ENCODE results near the gene CEP83. TPM values are rescaled to one million over a fixed set of nuclear protein-coding genes. Genes with fewer than 3 reads are reported as not detected.

Gene CEP83
- total and polyA plus RNA-seq, 2 donors (not counting 1 experiment from before 2014, with no cell fraction given) = 7.8 to 13.5 TPM

- H4K20me1 ChIP-seq (ENCODE audit: control insufficient read depth, extremely low read depth, insufficient read depth, low read length) = no peaks in the 10 kb centered on the region
- TF ChIP-seq CTCF (conservative IDR thresholded peaks at IDR 0.05 in 1 of 2, IDR thresholded peaks at IDR 0.05 in 1 of 2; ENCODE audit: low read depth in 1 of 2, low read length in 2 of 2) (no peak), EZH2 (IDR thresholded peaks at IDR 0.05; ENCODE audit: low read length, missing control alignments) (no peak)
- H3K79me2 ChIP-seq (ENCODE audit: control insufficient read depth, insufficient read depth, low read length) = no peaks in the 10 kb centered on the region
- peaks cover 4% of the 10 kb centered on the region for H3K4me1 ChIP-seq (ENCODE audit: control insufficient read depth, extremely low read depth, insufficient read depth, low read length)
- H3K4me2 ChIP-seq (ENCODE audit: extremely low read depth, insufficient read depth, low read length) = no peak overlapping the region
- no peaks in the 10 kb centered on the region for H3K36me3 ChIP-seq (ENCODE audit: control insufficient read depth, insufficient read depth, low read length)
- H3K27me3 ChIP-seq (ENCODE audit: control insufficient read depth, insufficient read depth, low read length) = no peaks in the 10 kb centered on the region
- no peaks in the 10 kb centered on the region for H3K9me3 ChIP-seq (ENCODE audit: control insufficient read depth, insufficient read depth, low read depth, low read length)
- DNase-seq (ENCODE audit: low read depth in 2 of 2) = no peak
- no peak overlapping the region for H2AFZ ChIP-seq (ENCODE audit: low read length)
- no peak overlapping the region for H3K4me3 ChIP-seq (replicated peaks in 1 of 4; ENCODE audit: control extremely low read depth in 1 of 4, insufficient read depth in 1 of 4, low read depth in 3 of 4, low read length in 4 of 4)
- no peak overlapping the region for H3K9ac ChIP-seq (ENCODE audit: insufficient read depth, low read length)
- H3K27ac ChIP-seq (ENCODE audit: insufficient read depth, low read length) = no peak overlapping the region
Observed at GRCh38 chr12:94284859-94285258, 174.8 kb downstream of the CEP83 start.

- no peak overlapping the region for H3K4me2 ChIP-seq (ENCODE audit: extremely low read depth, insufficient read depth, low read length)
- H3K27ac ChIP-seq (ENCODE audit: insufficient read depth, low read length) = no peak overlapping the region
- H3K36me3 ChIP-seq (ENCODE audit: control insufficient read depth, insufficient read depth, low read length) = no peaks in the 10 kb centered on the region
- no peaks in the 10 kb centered on the region for H3K9me3 ChIP-seq (ENCODE audit: control insufficient read depth, insufficient read depth, low read depth, low read length)
- no peak overlapping the region for H3K4me3 ChIP-seq (replicated peaks in 1 of 4; ENCODE audit: control extremely low read depth in 1 of 4, insufficient read depth in 1 of 4, low read depth in 3 of 4, low read length in 4 of 4)
- peaks cover under 1% of the 10 kb centered on the region for H3K4me1 ChIP-seq (ENCODE audit: control insufficient read depth, extremely low read depth, insufficient read depth, low read length)
- H3K9ac ChIP-seq (ENCODE audit: insufficient read depth, low read length) = no peak overlapping the region
- TF ChIP-seq EZH2 (IDR thresholded peaks at IDR 0.05; ENCODE audit: low read length, missing control alignments) (no peak), CTCF (conservative IDR thresholded peaks at IDR 0.05 in 1 of 2, IDR thresholded peaks at IDR 0.05 in 1 of 2; ENCODE audit: low read depth in 1 of 2, low read length in 2 of 2) (no peak)
- no peaks in the 10 kb centered on the region for H4K20me1 ChIP-seq (ENCODE audit: control insufficient read depth, extremely low read depth, insufficient read depth, low read length)
- no peak overlapping the region for H2AFZ ChIP-seq (ENCODE audit: low read length)
- H3K79me2 ChIP-seq (ENCODE audit: control insufficient read depth, insufficient read depth, low read length) = no peaks in the 10 kb centered on the region
- no peak for DNase-seq (ENCODE audit: low read depth in 2 of 2)
- H3K27me3 ChIP-seq (ENCODE audit: control insufficient read depth, insufficient read depth, low read length) = no peaks in the 10 kb centered on the region
Observed at GRCh38 chr12:94284046-94284445, 175.6 kb downstream of the CEP83 start.

GRCh38 chr12:94282675-94283074 is 177.0 kb downstream of the CEP83 start:
- no peak overlapping the region for H3K4me3 ChIP-seq (replicated peaks in 1 of 4; ENCODE audit: control extremely low read depth in 1 of 4, insufficient read depth in 1 of 4, low read depth in 3 of 4, low read length in 4 of 4)
- no peaks in the 10 kb centered on the region for H4K20me1 ChIP-seq (ENCODE audit: control insufficient read depth, extremely low read depth, insufficient read depth, low read length)
- H2AFZ ChIP-seq (ENCODE audit: low read length) = no peak overlapping the region
- H3K4me2 ChIP-seq (ENCODE audit: extremely low read depth, insufficient read depth, low read length) = no peak overlapping the region
- no peaks in the 10 kb centered on the region for H3K79me2 ChIP-seq (ENCODE audit: control insufficient read depth, insufficient read depth, low read length)
- H3K9me3 ChIP-seq (ENCODE audit: control insufficient read depth, insufficient read depth, low read depth, low read length) = no peaks in the 10 kb centered on the region
- peaks cover under 1% of the 10 kb centered on the region for H3K4me1 ChIP-seq (ENCODE audit: control insufficient read depth, extremely low read depth, insufficient read depth, low read length)
- H3K9ac ChIP-seq (ENCODE audit: insufficient read depth, low read length) = no peak overlapping the region
- no peaks in the 10 kb centered on the region for H3K27me3 ChIP-seq (ENCODE audit: control insufficient read depth, insufficient read depth, low read length)
- H3K36me3 ChIP-seq (ENCODE audit: control insufficient read depth, insufficient read depth, low read length) = no peaks in the 10 kb centered on the region
- DNase-seq (ENCODE audit: low read depth in 2 of 2) = no peak
- H3K27ac ChIP-seq (ENCODE audit: insufficient read depth, low read length) = no peak overlapping the region
- no peak for TF ChIP-seq CTCF (conservative IDR thresholded peaks at IDR 0.05 in 1 of 2, IDR thresholded peaks at IDR 0.05 in 1 of 2; ENCODE audit: low read depth in 1 of 2, low read length in 2 of 2)

Measured in fibroblast of lung (primary cell).